ENCODE measurements around the gene SEMA3B.

SEMA3B gene

DNA sequence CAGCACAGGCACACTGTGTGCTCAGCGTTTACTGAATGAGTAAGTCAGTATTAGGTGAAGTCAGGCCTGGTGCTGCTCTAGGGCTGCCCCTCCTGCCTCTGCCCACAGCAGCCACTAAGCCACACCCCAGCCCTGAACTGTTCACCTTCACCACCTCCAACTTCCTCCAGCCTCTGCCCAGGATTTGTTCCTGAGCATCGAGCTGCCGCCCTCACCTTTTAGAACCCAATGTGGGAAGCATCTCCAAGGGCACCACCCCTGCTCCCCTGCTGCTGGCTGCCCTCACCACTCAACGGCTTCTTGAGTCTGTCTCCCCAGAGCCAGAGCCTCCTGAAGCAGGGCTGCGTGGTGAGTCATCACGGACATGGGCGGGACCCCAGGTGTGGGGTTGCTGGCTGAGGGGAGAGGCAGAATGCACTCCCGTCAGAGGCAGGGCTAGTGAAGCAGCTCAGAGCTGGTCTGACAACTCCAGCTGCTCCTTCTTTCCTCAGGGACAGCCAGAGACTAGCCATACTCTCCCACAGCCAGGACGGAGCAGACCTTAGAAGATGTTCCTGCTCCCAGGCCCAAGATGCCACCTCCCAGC is 47.8 kb downstream of the SEMA3B start:
- no peak for DNase-seq (ENCODE audit: low spot score)
- TF ChIP-seq, protein P1, sequence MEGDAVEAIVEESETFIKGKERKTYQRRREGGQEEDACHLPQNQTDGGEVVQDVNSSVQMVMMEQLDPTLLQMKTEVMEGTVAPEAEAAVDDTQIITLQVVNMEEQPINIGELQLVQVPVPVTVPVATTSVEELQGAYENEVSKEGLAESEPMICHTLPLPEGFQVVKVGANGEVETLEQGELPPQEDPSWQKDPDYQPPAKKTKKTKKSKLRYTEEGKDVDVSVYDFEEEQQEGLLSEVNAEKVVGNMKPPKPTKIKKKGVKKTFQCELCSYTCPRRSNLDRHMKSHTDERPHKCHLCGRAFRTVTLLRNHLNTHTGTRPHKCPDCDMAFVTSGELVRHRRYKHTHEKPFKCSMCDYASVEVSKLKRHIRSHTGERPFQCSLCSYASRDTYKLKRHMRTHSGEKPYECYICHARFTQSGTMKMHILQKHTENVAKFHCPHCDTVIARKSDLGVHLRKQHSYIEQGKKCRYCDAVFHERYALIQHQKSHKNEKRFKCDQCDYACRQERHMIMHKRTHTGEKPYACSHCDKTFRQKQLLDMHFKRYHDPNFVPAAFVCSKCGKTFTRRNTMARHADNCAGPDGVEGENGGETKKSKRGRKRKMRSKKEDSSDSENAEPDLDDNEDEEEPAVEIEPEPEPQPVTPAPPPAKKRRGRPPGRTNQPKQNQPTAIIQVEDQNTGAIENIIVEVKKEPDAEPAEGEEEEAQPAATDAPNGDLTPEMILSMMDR (IDR thresholded peaks at IDR 0.05; ENCODE audit: borderline replicate concordance, control extremely low read depth, extremely low read depth, insufficient read depth, missing control alignments) = no peak
- in situ Hi-C loops (cut with MboI; ENCODE audit: low sequenced_read_pairs, unreplicated experiment) = no loop called here

DNA sequence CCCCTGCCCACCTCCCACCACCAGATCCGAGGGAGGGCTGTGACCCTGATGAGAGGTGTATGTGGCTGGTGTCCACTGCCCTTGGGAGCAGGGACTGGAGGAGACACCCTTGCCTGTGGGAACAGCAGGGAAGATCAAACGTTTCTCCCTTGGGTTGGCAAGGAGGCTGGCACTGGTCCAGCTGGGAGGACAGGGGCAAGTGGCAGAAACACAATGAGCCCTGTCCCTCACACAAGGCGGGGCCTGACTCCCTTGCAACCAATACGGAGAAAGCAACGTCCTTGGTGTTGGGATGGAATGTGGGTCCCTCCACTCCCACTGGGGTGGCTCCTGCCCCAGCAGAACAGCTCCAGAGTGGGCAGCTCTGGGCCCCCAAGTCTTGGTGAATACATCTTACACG is 48.4 kb downstream of the SEMA3B start:
- no peak for DNase-seq (ENCODE audit: low spot score)
- in situ Hi-C loops (cut with MboI; ENCODE audit: low sequenced_read_pairs, unreplicated experiment) = no loop called here
- TF ChIP-seq, protein P1 (IDR thresholded peaks at IDR 0.05; ENCODE audit: borderline replicate concordance, control extremely low read depth, extremely low read depth, insufficient read depth, missing control alignments) = no peak

DNA sequence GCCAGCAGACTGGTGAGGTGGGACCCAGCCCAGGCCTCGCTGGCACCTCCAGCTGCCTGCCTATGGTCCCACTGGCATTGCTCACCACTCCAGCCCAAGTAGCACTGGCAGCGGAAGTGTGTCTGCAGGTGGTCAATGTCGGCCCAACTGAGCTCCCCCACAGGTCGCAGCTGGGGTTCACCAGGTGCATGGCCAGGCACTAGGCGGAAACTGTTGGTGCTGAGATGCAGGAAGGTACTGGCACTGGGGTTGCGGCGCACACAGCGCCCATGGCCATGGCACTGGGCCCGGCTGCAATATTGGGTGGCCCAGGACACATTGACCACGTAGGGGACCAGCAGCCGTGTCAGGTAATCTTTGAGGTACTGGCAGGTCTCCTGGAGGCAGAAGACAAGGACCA is 49.2 kb downstream of the SEMA3B start:
- DNase-seq (ENCODE audit: low spot score) = no peak
- in situ Hi-C loops (cut with MboI; ENCODE audit: low sequenced_read_pairs, unreplicated experiment) = no loop called here
- TF ChIP-seq, protein P1 (IDR thresholded peaks at IDR 0.05; ENCODE audit: borderline replicate concordance, control extremely low read depth, extremely low read depth, insufficient read depth, missing control alignments) = no peak

DNA sequence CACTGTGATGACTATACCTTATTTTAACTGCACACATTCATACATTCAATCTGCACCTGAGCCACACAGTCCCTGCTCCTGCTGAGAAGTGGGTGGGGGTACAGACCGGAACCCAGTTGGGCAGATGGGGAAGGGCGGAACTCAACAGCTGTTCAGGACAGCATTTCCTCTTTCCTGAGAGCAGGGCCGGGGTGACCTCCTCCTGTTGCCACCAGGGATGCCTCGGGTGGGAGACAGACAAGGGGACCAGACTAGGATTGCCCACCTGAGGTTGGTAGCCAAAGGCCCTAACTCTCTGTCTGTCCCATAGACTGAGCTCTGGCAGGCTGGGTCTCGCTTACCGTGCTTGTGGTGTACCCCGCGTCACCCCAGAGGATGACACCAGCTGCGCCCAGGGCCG is 49.7 kb downstream of the SEMA3B start:
- in situ Hi-C loops (cut with MboI; ENCODE audit: low sequenced_read_pairs, unreplicated experiment) = no loop called here
- no peak for DNase-seq (ENCODE audit: low spot score)
- TF ChIP-seq, protein P1 (IDR thresholded peaks at IDR 0.05; ENCODE audit: borderline replicate concordance, control extremely low read depth, extremely low read depth, insufficient read depth, missing control alignments) = no peak

DNA sequence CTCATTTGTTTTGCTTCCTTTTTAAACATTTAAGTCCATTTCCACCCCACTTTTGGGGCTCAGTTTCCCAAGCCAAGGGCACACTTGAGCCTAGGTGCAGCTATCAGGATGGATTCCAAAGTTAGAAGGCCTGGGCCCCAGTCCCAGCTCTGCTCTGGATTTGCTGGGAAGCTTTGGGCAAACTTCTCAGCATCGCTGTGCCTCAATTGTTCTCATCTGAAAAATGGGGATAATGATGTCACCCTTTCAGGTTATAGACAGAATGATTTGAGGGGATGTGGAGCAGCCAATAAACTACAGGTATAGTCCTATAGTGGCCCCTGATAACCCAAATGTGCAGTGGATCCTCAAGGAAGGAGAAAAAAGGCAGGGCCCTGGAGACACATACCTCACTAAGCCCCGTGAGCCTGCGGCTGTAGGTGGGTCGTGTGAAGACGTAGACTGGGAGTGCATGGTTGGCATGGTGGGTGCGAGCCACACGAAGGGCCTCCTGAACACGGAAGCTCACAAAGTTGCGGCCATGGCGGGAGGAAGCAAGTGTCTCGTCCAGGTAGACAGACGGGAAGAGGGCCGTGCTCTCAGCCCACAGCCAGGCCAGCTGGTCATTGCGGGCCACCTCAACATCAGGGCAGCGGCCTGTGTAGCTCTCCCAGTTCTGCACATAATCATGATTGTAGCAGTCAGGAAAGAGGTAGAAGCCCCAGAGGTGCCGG is 50.4 kb downstream of the SEMA3B start:
- TF ChIP-seq, protein P1 (IDR thresholded peaks at IDR 0.05; ENCODE audit: borderline replicate concordance, control extremely low read depth, extremely low read depth, insufficient read depth, missing control alignments) = no peak
- in situ Hi-C loops (cut with MboI; ENCODE audit: low sequenced_read_pairs, unreplicated experiment) = no loop called here
- DNase-seq (ENCODE audit: low spot score) = no peak

DNA sequence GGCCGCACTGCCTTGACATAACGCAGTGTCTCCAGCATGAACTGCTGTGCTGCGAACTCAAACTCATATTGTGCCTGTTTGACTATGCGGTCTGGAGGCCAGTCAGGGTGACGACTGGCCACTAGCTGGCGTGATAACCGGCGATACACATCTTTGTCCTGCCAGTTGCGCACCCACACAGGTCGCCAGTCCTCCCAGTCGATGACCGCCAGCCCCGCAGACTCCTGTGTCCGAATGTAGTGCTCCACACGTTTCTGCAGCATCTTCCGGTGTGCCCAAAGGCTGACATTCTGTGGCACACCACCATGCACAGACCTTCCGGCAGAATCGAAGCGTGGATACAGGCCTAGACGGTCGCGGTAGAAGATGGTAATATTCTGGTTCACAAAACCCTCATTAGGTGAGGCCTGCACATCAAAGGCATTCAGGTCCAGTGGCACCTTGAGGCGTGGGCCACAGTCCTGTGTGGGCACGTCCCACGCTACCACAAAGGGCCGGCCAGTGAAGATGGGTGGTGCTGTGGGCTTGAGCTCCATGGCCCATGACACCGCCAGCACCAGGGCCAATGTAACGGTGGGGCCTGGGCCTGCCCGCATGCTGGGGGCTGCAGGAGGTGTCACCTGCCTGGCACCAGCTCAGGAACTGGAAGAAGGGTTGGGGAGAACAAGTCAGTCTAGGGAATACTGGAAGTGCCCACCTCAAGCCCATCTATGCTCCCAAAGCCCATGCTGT is 51.1 kb downstream of the SEMA3B start:
- TF ChIP-seq, protein P1 (IDR thresholded peaks at IDR 0.05; ENCODE audit: borderline replicate concordance, control extremely low read depth, extremely low read depth, insufficient read depth, missing control alignments) = no peak
- in situ Hi-C loops (cut with MboI; ENCODE audit: low sequenced_read_pairs, unreplicated experiment) = no loop called here
- DNase-seq (ENCODE audit: low spot score) = no peak
